H1 (cell line): ENCODE data around the gene KCNJ18.
"Not testable (repeated sequence)": the region's sequence is repeated elsewhere in the genome, so short reads cannot be mapped to it uniquely, and the experiment has no call there.

Experiments
- POLR2A ChIP-seq, 2 experiments: IDR thresholded peaks; 1 replicate in 1 of 2; 2 replicates in 1 of 2; pipeline ENCODE4 v1.6.1; 2011; ENCODE audit warnings: low read depth in 2 of 2, low read length in 2 of 2, mild to moderate bottlenecking in 2 of 2; ENCODE audit errors: control extremely low read depth in 1 of 2
- POLR2AphosphoS5 ChIP-seq: IDR thresholded peaks from 2 replicates; pipeline ENCODE4 v1.6.1; 2011; ENCODE audit warnings: low read depth, low read length
- TF ChIP-seq, protein P1 (sequence below), 3 experiments: IDR thresholded peaks; 1 replicate in 2 of 3; 2 replicates in 1 of 3; pipeline versions ENCODE4 v1.5.1 to v1.6.1; 2011; ENCODE audit warnings: low read length in 3 of 3, mild to moderate bottlenecking in 3 of 3, inconsistent platforms in 2 of 3, low read depth in 1 of 3, moderate library complexity in 1 of 3; ENCODE audit not compliant: insufficient read depth in 1 of 3; ENCODE audit errors: control extremely low read depth in 1 of 3

GRCh38 chr17:21691883-21692703 lies at the start of gene KCNJ18:
- not testable (repeated sequence) for TF ChIP-seq POLR2A (IDR thresholded peaks at IDR 0.05; ENCODE audit: control extremely low read depth in 1 of 2, low read depth in 2 of 2, low read length in 2 of 2); POLR2AphosphoS5
- TF ChIP-seq, protein P1, sequence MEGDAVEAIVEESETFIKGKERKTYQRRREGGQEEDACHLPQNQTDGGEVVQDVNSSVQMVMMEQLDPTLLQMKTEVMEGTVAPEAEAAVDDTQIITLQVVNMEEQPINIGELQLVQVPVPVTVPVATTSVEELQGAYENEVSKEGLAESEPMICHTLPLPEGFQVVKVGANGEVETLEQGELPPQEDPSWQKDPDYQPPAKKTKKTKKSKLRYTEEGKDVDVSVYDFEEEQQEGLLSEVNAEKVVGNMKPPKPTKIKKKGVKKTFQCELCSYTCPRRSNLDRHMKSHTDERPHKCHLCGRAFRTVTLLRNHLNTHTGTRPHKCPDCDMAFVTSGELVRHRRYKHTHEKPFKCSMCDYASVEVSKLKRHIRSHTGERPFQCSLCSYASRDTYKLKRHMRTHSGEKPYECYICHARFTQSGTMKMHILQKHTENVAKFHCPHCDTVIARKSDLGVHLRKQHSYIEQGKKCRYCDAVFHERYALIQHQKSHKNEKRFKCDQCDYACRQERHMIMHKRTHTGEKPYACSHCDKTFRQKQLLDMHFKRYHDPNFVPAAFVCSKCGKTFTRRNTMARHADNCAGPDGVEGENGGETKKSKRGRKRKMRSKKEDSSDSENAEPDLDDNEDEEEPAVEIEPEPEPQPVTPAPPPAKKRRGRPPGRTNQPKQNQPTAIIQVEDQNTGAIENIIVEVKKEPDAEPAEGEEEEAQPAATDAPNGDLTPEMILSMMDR (IDR thresholded peaks at IDR 0.05; ENCODE audit: control extremely low read depth in 1 of 3, insufficient read depth in 1 of 3, low read depth in 1 of 3, low read length in 3 of 3), result not testable (repeated sequence)
